ENCODE measurements around the gene IBSP.

IBSP gene

DNA sequence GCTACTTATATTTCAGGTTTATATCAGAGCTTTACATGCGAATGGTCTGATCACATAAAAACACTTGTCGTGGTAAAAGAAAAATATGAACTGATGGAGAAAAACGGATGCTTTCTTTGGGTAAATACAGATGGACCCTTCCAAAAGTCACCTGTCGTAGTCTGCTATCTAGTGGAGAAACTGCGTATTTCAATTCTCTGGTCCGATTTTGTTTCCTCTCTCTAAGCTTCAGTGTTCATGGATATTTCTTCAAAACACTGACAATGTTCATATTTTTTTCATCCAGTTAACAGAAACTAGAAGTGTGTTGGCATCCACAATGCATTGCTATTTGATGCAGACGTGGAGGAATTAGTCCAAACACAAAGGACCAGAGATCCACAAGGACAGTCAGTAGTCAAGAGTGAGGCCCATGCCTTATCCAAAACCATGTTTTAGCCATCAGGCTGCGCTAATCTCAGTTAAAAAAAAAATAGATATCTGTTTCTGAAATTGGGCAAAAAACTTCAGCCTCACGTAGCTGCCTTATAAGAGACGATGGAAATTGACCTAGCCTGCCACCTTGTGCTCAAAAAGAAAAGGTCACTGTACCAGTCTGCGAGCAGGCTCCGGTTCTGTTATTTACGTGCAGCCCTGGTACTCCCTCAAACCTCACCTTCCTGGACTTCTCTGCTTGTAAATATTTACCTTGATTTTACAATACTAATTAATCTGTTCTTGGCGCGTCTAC lies 49.4 kb downstream of the IBSP start:
- Mint-ChIP-seq H3K9me3 (no peaks in the 10 kb centered on the region), H3K27me3 (ENCODE audit: low read depth) (peaks cover 34% of the 10 kb centered on the region), H3K36me3 (ENCODE audit: low read depth) (no peaks in the 10 kb centered on the region), H3K27ac (no peak overlapping the region), H3K4me1 (ENCODE audit: low read depth) (peaks cover 13% of the 10 kb centered on the region), H3K4me3 (peak overlapping the region; percentile 49)
- DNase-seq (ENCODE audit: low spot score): peak; percentile 13

DNA sequence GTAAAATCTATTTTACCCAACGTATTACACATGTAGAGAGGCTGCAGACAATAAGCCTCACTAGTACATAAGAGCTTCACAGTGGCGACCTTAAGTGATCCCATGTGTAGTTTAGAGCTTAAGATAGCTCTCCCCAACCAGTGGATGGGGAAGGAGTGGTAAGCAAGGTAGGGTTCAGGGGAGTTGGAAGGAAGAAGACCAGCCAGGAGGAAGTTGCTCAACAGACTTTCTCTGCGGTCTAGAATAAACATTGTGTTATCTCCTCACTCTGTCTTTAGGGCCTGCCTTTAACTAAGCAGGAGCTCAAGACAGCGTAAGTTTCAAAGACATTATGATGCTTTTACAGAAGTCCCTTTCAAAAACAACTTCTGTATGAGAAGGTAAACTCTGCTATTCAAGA lies 50.3 kb downstream of the IBSP start:
- H3K4me3 Mint-ChIP-seq: no peak overlapping the region
- DNase-seq (ENCODE audit: low spot score): no peak
- peaks cover 13% of the 10 kb centered on the region for H3K4me1 Mint-ChIP-seq (ENCODE audit: low read depth)
- peaks cover 28% of the 10 kb centered on the region for H3K27me3 Mint-ChIP-seq (ENCODE audit: low read depth)
- no peaks in the 10 kb centered on the region for H3K9me3 Mint-ChIP-seq
- no peak overlapping the region for H3K27ac Mint-ChIP-seq
- H3K36me3 Mint-ChIP-seq (ENCODE audit: low read depth): no peaks in the 10 kb centered on the region

DNA sequence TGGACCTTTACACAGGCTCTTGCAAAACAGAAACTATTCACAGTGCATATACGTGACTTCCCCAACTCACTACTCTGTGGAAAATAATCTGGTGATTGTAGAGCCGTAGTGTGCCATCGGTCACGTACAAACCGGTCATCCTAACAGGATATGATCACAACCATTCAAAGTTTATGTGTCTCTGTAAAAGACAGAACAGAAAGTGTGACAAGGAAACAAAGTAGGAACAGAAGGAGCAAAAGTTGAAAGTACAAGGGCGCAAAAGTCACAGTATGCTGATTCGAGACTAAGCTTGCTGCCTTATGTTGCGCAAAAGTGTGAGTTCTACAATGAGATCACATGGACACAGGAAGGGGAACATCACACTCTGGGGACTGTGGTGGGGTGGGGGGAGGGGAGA lies 52.0 kb downstream of the IBSP start:
- Mint-ChIP-seq H3K9me3 (no peaks in the 10 kb centered on the region), H3K27me3 (ENCODE audit: low read depth) (peaks cover 23% of the 10 kb centered on the region), H3K4me3 (no peak overlapping the region), H3K4me1 (ENCODE audit: low read depth) (peaks cover 13% of the 10 kb centered on the region), H3K27ac (no peak overlapping the region), H3K36me3 (ENCODE audit: low read depth) (no peaks in the 10 kb centered on the region)
- no peak for DNase-seq (ENCODE audit: low spot score)

DNA sequence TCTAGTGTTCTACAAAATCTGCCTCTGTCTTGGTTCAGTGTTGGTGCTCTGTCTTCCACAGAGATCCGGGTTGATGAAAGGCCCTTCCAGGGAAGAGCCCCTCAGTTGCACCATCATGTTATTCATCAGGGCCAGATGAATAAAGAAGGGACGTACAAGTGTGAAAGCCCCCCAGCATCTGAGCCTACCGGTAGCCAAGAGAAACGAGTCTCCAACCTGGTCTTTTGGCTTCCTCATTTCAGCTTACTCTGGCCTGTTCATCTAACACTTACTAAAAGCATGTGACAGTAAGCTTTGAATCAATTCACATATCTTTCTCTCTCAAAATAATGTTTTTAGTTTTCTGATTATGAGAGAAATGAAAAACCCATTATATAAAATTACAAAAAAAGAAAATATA lies 52.6 kb downstream of the IBSP start:
- no peak for DNase-seq (ENCODE audit: low spot score)
- Mint-ChIP-seq H3K36me3 (ENCODE audit: low read depth) (no peaks in the 10 kb centered on the region), H3K4me3 (no peak overlapping the region), H3K27me3 (ENCODE audit: low read depth) (peaks cover 24% of the 10 kb centered on the region), H3K27ac (no peak overlapping the region), H3K9me3 (no peaks in the 10 kb centered on the region), H3K4me1 (ENCODE audit: low read depth) (peaks cover 13% of the 10 kb centered on the region)

DNA sequence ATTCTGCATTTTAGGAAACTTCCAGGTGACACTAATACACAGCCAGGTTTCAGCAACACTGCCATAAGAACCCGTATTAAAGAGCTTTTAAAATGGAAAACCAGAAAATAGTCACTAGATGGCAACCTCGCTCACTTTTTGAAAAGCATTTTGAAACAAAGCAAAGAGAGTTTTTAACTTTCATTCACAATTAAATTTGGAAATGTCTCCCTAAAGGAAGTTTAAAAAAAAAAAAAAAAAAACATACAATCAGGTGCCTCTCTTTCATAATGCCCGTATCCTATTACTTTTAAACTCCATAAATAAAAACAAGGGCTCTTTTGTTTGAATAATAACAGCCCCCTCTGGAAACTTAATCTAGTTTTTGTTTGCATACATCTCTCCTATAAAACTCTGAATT lies 53.8 kb downstream of the IBSP start:
- H3K36me3 Mint-ChIP-seq (ENCODE audit: low read depth): no peaks in the 10 kb centered on the region
- DNase-seq (ENCODE audit: low spot score): no peak
- peaks cover 13% of the 10 kb centered on the region for H3K4me1 Mint-ChIP-seq (ENCODE audit: low read depth)
- no peaks in the 10 kb centered on the region for H3K9me3 Mint-ChIP-seq
- H3K4me3 Mint-ChIP-seq: no peak overlapping the region
- H3K27me3 Mint-ChIP-seq (ENCODE audit: low read depth): peaks cover 23% of the 10 kb centered on the region
- H3K27ac Mint-ChIP-seq: no peak overlapping the region

DNA sequence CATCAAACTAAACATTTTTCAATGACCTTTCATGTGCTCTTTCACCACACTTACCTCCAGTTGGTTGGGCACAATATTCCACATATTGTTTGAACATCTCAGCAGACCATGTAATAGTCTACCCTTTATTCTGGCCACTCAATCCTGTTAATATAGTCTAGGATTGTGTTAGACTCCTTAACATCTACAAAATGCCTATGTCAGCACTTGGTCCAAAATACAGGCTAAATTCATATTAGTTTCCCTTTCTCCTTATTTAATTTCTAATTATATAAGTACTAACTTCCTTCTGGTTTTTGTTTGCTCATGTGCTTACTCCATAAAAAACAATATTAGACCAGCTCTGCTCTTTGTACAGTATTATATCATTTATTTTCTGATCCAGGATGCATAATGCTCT lies 54.5 kb downstream of the IBSP start:
- H3K27me3 Mint-ChIP-seq (ENCODE audit: low read depth): peaks cover 24% of the 10 kb centered on the region
- DNase-seq (ENCODE audit: low spot score): no peak
- H3K36me3 Mint-ChIP-seq (ENCODE audit: low read depth): no peaks in the 10 kb centered on the region

DNA sequence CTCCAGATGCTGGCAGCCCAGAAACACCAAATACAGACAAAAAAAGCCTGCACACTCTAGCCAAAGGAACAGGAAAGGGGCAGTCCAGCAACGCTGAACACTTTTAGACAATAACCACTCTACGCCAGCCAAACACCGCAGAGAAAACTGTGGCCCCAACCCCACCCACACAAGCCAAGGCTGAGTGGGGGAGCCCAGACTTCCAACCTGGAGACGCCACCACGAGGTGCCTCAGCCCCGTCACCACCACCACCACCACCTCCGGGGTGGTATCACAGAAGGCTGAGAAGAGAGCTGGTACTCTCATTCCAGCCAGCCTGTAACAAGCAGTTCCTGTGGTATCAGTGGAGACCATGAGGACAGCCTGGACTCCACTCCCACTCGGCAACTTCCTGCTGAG lies 56.2 kb downstream of the IBSP start:
- Mint-ChIP-seq H3K9me3 (no peaks in the 10 kb centered on the region), H3K4me1 (ENCODE audit: low read depth) (peaks cover 3% of the 10 kb centered on the region), H3K4me3 (no peak overlapping the region), H3K27ac (no peak overlapping the region), H3K27me3 (ENCODE audit: low read depth) (peaks cover 30% of the 10 kb centered on the region), H3K36me3 (ENCODE audit: low read depth) (no peaks in the 10 kb centered on the region)
- DNase-seq (ENCODE audit: low spot score): no peak

More for the DNA sequence above, 54.5 kb downstream of the IBSP start:
- no peak overlapping the region for H3K4me3 Mint-ChIP-seq
- H3K27ac Mint-ChIP-seq: no peak overlapping the region
- H3K9me3 Mint-ChIP-seq: no peaks in the 10 kb centered on the region
- peaks cover 13% of the 10 kb centered on the region for H3K4me1 Mint-ChIP-seq (ENCODE audit: low read depth)

DNA sequence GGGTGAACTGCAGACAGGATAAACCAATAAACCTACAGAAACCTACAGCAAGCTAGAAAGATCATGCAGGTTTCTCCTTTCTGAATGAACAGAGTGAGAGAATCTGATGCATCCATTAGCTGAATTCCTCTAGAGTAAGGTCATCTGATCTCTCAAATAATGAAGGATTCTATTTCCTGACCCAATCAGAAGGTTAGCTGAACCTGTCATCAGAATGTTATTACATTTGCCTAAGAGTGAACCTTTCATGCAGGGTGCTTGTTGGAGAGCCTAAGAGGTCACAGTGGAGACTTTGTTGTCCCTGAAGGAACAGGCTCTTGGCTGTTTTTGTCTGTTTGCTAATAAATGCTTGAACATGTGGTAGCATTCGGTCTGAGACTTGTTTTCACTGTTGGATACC lies 57.5 kb downstream of the IBSP start:
- Mint-ChIP-seq H3K4me3 (no peak overlapping the region), H3K36me3 (ENCODE audit: low read depth) (no peaks in the 10 kb centered on the region), H3K27ac (no peak overlapping the region)

DNA sequence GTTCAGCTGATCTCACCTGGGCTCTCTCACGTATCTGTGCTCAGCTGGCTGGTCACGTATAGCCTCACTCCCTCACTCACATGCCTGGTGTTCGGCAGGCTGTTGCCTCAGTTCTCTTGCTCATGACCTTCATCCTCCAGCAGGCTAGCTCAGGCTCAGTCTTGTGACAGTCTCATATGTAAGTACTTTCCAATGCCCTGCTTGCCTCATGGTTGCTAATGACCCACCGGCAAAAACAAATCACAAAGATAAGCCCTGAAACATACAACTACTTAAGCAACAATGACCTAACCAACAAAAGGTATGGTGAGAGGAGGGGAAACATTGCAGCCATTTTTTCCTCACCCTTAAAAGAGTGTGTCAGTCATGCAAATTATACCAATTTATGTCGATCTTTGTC lies 58.4 kb downstream of the IBSP start:
- DNase-seq (ENCODE audit: low spot score): no peak
- Mint-ChIP-seq H3K9me3 (no peaks in the 10 kb centered on the region), H3K27ac (no peak overlapping the region), H3K4me3 (no peak overlapping the region), H3K27me3 (ENCODE audit: low read depth) (peaks cover 28% of the 10 kb centered on the region), H3K4me1 (ENCODE audit: low read depth) (peaks cover 3% of the 10 kb centered on the region), H3K36me3 (ENCODE audit: low read depth) (no peaks in the 10 kb centered on the region)

More for the DNA sequence above, 57.5 kb downstream of the IBSP start:
- H3K27me3 Mint-ChIP-seq (ENCODE audit: low read depth): peaks cover 29% of the 10 kb centered on the region
- peaks cover 3% of the 10 kb centered on the region for H3K4me1 Mint-ChIP-seq (ENCODE audit: low read depth)
- no peaks in the 10 kb centered on the region for H3K9me3 Mint-ChIP-seq
- DNase-seq (ENCODE audit: low spot score): no peak
